Neutrophil (primary cell): ENCODE results near the gene UBAC2.

Experiments used
- H3K27ac ChIP-seq: fragments of 200-600 bp; sonication (generic); 2 replicates; pipeline ENCODE4 v1.5.1; 2016; ENCODE audit warnings: mild to moderate bottlenecking, moderate library complexity
- H3K27me3 ChIP-seq: fragments of 200-600 bp; sonication (generic); 2 replicates; pipeline ENCODE4 v1.6.0; 2016; ENCODE audit warnings: mild to moderate bottlenecking
- H3K36me3 ChIP-seq: fragments of 200-600 bp; sonication (generic); 2 replicates; pipeline ENCODE4 v1.5.1; 2017
- H3K4me1 ChIP-seq, 2 experiments: fragments of 200-600 bp in 1 of 2; sonication (generic) in 1 of 2; 1 replicate in 1 of 2; 2 replicates in 1 of 2; pipeline versions ENCODE4 v1.5.1 to v1.6.1; 2013 to 2016; ENCODE audit warnings: low read depth in 1 of 2, low read length in 1 of 2, mild to moderate bottlenecking in 1 of 2, moderate library complexity in 1 of 2; ENCODE audit not compliant: control insufficient read depth in 1 of 2, insufficient read depth in 1 of 2
- H3K4me3 ChIP-seq, 2 experiments: fragments of 200-600 bp in 1 of 2; sonication (generic) in 1 of 2; 1 replicate in 1 of 2; 2 replicates in 1 of 2; pipeline ENCODE4 v1.5.1; 2013 to 2016; ENCODE audit warnings: low read depth in 1 of 2, low read length in 1 of 2, mild to moderate bottlenecking in 1 of 2, moderate library complexity in 1 of 2
- H3K9me3 ChIP-seq: fragments of 200-600 bp; sonication (generic); 2 replicates; pipeline ENCODE4 v1.5.1; 2016
- TF ChIP-seq, protein P1 (sequence below): fragments of 200-600 bp; sonication (generic); IDR thresholded peaks from 2 replicates; pipeline ENCODE4 v1.5.1; 2016; ENCODE audit warnings: antibody characterized with exemption

The UBAC2 gene

GRCh38 chr13:99205621-99206220 lies 5.1 kb downstream of the UBAC2 start:
- Histone ChIP-seq H3K4me1 (peaks cover 14 to 25% of the 10 kb centered on the region in 2 experiments), H3K27ac (no peak overlapping the region), H3K9me3 (no peaks in the 10 kb centered on the region), H3K27me3 (no peaks in the 10 kb centered on the region), H3K4me3 (no peak overlapping the region), H3K36me3 (peaks cover 10% of the 10 kb centered on the region)
- TF ChIP-seq, protein P1, sequence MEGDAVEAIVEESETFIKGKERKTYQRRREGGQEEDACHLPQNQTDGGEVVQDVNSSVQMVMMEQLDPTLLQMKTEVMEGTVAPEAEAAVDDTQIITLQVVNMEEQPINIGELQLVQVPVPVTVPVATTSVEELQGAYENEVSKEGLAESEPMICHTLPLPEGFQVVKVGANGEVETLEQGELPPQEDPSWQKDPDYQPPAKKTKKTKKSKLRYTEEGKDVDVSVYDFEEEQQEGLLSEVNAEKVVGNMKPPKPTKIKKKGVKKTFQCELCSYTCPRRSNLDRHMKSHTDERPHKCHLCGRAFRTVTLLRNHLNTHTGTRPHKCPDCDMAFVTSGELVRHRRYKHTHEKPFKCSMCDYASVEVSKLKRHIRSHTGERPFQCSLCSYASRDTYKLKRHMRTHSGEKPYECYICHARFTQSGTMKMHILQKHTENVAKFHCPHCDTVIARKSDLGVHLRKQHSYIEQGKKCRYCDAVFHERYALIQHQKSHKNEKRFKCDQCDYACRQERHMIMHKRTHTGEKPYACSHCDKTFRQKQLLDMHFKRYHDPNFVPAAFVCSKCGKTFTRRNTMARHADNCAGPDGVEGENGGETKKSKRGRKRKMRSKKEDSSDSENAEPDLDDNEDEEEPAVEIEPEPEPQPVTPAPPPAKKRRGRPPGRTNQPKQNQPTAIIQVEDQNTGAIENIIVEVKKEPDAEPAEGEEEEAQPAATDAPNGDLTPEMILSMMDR, result no peak

- Histone ChIP-seq H3K9me3 (no peaks in the 10 kb centered on the region), H3K4me3 (no peak overlapping the region), H3K27ac (no peak overlapping the region), H3K27me3 (no peaks in the 10 kb centered on the region), H3K4me1 (peaks cover 14 to 25% of the 10 kb centered on the region in 2 experiments), H3K36me3 (peaks cover 10% of the 10 kb centered on the region)
- TF ChIP-seq, protein P1, result no peak
Measured at GRCh38 chr13:99206226-99206625, 5.6 kb downstream of the UBAC2 start.

- TF ChIP-seq, protein P1, result no peak
- Histone ChIP-seq H3K4me1 (peaks cover 8 to 19% of the 10 kb centered on the region in 2 experiments), H3K4me3 (no peak overlapping the region), H3K27ac (no peak overlapping the region), H3K9me3 (no peaks in the 10 kb centered on the region), H3K27me3 (no peaks in the 10 kb centered on the region), H3K36me3 (peaks cover 13% of the 10 kb centered on the region)
Measured at GRCh38 chr13:99206873-99207272, 6.2 kb downstream of the UBAC2 start.

DNA sequence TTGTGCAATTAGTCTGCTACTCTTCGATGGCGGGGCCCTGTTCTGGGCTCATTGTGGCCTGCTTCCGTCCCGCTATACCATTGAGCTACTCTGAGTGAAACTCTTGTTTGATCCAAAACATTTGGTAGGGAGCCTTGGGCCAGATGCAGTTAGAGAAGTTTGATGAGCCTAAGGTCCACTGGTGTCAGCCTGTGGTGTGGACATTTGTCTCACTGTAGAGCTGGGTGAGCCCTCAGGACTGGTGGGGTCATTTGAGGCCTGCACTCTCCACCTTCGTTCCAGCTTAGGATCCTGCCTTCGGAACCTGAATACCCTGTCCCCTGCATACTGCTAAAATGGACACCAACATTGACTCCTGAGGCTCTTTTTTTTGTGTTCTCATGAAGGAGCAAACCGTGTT lies 6.9 kb downstream of the UBAC2 start:
- H3K4me1 ChIP-seq, result peaks cover 2 to 12% of the 10 kb centered on the region in 2 experiments
- H3K9me3 ChIP-seq, result no peaks in the 10 kb centered on the region
- peaks cover 13% of the 10 kb centered on the region for H3K36me3 ChIP-seq
- no peak overlapping the region for H3K4me3 ChIP-seq
- no peaks in the 10 kb centered on the region for H3K27me3 ChIP-seq
- H3K27ac ChIP-seq, result no peak overlapping the region
- TF ChIP-seq, protein P1, result no peak

DNA sequence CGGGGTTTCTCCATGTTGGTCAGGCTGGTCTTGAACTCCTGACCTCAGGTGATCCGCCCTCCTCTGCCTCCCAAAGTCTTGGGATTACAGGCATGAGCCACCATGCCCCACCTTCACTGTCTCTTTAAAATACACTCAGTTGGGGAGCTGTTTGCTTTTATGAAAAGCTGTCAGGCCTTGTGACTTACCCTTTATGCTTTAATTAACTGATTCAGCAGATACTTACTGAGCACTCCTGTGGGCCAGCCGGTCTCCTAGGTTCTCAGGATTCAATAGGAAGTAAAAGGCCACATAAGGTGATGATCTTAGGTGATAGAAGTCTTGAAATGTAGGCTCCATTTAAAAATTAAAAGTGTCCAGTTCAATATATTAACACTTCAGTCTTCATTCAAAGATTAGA lies 7.5 kb downstream of the UBAC2 start:
- Histone ChIP-seq H3K27me3 (no peaks in the 10 kb centered on the region), H3K9me3 (no peaks in the 10 kb centered on the region), H3K4me3 (no peak overlapping the region), H3K36me3 (peaks cover 13% of the 10 kb centered on the region), H3K4me1 (peaks cover 0 to 10% of the 10 kb centered on the region in 2 experiments), H3K27ac (no peak overlapping the region)
- TF ChIP-seq, protein P1, result no peak
